ENCODE data around the gene SLCO6A1.

The SLCO6A1 gene

DNA sequence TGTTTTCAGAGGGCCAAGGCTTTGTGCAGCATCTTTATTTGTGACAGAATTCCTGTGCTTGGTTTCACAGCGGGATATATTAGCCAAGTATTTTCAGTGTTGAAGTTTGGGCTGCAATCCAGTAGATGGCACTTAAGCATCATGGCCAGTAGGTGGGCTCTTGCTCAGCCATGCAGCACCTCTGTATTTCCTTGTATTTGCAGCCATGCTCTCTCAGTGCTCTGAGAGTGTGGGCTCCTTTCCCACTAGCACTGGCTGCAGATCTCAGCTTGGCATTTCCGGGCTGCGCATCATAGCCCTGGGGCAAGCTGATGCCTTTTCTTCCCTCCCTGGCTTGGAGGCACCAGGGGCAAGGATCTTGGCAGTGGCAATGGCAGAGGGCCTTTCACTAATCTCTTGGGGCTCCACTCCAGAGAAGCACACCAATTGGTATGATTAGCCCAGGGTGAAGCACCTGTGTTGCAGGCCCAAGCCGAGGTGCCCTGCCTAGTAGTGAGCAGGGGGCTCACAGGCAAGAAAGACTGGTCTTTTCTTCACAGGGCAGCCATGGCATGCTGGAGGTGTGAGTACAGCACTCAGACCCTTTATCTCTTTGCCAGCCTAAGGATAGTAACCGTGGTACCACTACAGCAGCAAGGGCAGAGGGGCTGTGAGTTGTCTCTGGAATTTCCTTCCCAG, 48.3 kb downstream of the SLCO6A1 start:
- FAIRE-seq, result no peak

DNA sequence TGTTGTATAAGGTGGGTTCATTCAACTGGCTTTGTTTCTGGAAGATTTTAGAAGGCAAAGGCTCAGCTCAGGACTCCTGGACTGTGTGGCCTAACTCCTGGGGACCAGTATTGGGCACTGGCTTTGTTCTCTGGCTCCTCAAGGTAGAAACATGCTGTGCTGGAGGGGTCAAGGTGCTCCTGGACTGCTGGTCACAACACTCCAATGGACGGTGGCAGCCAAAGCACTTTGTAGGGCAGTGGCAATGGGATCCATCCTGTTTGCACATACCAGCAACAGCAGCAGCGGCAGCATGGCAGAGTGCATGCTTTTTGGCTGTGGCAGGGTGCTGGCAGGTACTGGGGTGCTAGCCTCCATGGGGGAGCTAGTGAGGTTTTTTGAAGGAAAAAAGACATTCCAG, 65.3 kb downstream of the SLCO6A1 start:
- no peak for FAIRE-seq

DNA sequence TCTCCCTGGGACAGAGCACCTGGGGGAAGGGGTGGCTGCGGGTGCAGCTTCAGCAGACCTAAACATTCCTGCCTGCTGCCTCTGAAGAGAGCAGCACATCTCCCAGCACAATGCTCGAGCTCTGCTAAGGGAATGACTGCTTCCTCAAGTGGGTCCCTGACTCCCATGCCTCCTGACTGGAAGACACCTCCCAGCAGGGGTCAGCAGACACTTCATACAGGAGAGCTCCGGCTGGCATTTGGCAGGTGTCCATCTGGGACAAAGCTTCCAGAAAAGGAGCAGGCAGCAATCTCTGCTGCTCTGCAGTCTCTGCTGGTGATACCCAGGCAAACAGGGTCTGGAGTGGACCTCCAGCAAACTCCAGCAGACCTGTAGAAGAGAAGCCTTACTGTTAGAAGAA, 77.2 kb downstream of the SLCO6A1 start:
- no peak for FAIRE-seq

DNA sequence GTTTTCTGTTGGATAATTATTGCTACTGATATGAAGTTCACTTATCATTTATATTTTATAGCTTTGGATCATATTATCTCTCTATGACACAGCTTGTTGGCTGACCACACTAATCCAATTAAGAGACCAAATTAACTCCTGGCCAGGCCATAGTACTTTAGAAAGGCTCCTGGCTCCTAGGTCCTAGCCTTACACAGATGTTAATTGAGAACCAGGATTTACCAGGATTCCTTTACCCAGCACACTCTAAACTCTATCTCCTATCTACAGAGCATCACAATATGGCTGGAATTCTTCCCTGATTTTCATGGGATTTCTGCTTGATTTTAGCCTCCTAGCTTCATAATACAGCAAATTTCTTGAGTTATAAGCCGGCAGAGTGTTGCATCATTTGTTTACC, 80.3 kb downstream of the SLCO6A1 start:
- no peak for FAIRE-seq

DNA sequence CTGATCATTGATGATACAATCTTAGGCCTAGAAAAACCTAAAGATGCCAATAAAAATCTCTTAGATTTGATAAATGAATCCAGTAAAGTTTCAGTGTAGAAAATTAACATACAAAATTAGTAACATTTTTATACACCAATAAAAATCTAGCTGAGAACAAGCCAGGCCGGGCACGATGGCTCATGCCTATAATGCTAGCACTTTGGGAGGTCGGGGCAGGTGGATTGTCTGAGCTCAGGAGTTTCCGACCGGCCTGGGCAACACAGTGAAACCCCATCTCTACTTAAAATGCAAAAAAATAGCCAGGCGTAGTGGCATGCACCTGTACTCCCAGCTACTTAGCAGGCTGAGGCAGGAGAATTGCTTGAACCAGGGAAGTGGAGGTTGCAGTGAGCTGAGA, 84.4 kb downstream of the SLCO6A1 start:
- no peak for FAIRE-seq

DNA sequence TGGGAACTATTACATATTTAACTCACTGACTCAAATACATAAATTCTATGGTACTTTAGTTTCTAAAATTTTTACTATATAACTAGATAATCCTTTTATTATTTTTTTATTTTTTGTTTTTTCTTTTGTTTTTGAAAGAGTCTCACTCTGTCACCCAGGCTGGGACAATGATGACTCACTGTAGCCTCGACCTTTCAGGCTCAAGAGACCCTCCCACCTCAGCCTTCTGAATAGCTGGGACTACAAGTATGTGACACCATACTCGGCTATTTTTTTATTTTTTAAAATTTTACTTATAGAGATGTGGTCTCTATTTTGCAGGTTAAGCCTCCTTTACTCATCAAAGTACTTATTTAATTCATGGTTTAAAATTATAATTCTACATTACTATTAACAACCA, 110.6 kb downstream of the SLCO6A1 start:
- FAIRE-seq, result no peak

DNA sequence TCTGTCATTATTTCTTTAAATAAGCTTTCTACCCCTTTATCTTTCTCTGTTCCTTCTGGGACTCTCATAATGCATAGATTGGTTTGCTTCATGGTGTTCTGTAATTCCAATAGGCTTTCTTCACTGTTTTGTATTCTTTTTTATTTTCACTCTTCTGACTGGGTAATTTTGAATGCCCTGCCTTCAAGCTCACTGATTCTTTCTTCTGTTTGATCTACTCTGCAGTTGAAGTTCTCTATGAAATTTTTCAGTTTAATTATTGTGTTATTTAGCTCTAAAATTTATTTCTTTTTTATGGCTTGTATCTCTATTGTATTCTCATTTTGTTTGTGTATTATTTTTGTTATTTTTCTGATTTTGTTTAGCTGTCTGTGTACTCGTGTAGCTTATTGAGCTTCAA, 113.4 kb downstream of the SLCO6A1 start:
- no peak for FAIRE-seq

DNA sequence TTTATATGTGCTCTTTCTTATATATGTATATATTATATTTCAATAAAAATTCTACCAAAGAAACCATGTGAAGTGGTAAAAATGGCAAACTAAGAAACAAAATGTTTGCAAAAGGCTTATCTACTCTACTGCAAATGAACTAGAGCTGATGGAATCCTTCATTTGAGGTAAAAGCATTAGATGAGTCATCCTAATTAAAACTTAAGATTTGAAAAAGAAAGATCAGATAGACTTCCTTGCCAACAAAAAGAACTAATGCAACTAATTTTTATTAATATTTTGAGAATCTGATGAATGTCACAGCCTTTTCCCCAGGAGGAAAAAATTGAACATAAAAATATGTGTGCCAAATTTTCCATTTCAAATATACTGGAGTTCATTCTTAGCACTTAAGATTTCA, 118.6 kb downstream of the SLCO6A1 start:
- FAIRE-seq, result no peak

DNA sequence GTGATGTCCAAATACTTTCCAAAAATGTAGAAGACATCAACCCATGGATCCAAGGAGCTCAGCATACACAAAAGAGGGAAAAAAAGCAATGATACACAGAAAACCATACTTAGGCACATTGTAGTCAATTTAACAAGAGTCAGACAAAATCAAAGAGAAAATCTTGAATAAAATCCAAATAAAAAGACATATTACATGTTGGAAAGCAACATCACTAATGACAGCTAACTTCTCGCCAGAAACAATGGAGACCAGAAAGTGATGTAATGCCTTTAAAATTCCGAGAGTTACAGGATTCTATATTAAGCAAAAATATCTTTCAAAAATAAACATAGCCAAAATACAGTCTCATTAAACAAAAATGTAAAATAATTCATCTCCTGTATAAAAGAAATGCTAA, 122.9 kb downstream of the SLCO6A1 start:
- FAIRE-seq, result no peak

DNA sequence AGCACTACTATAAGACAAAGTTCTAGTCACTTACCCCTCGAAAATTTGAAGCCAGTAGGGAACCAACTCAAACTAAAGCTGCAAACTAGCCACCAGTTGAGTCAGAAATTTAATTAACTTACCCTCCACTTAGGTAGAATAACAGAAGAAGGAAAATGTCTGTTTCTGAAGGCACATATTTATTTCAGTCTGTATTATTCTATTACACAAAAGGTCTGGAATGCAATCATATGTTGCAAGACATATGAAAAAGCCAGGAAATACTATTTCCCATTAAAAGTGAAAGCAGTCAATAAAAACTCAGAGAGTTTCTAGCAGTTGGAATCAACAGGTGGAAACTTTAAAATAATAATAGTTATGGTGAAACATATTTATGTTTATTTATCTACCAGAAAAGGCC, 123.5 kb downstream of the SLCO6A1 start:
- no peak for FAIRE-seq

DNA sequence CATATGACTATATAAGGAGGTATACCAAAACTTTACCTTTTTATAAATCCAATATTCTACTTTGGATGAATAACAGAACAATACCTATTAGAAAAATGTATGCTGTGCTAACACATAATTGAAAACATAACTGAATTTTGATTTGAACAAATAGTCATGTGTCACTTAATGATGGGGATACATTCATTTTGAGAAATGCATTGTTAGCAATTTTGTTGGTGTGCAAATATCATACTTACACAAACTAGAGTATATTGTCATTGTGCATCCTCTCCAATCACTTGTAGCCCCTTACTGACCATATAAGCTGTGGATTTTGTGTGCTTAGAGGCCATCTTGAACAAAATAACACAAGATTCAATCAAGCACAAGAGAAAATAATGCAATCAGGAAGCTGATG, 130.4 kb downstream of the SLCO6A1 start:
- no peak for FAIRE-seq

DNA sequence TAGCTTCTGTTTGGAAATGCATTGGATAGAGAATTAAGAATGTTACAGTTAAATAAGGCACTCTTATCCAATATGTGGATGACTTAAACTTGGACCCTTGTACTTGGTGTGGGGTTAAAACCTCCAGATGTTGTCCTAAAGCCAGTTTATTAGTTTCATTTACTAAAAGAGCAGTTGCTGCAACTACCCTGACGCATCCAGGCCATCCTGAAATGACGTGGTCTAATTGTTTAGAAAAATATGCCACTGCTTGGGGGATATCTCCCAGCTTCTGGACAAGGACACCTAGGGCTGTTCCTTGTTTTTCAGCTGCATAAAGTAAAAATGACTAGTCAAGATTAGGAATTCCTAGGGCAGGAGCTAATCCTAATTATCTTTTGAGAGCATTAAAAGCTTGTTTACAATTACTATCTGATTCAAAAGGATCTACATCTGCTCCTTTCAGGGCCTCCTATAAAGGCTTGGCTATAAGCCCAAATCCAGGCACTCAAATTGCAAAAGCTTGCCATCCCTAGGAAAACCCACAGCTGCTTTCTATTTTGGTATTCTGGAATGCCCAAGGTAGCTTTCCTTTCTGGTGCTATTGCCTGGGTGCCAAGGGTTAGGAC, 157.0 kb downstream of the SLCO6A1 start:
- FAIRE-seq, result no peak

DNA sequence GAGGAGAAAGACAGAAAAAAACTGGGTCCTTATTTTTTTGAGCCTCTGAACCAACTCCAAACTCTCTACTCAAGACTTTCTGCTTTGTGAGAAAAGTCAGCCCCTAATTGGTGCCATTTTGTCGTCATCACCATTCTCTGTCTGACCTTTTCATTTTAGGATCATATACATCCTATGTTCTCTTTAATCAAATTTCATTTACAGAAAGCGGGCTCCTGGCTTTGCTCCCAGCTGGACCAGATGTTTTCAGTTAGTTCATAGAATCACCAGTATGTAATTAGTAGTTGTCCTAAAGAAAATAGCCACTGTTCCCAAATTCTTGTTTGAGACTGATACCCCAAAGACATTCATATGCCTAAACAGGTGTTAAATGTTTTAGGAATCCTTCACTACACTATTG, 174.1 kb downstream of the SLCO6A1 start:
- FAIRE-seq, result no peak

Measured in A204.1 (cell line).